GM18907 (cell line): ENCODE results near the gene ESPN.

Source experiments
- ATAC-seq: cut with Tn5 transposase; IDR thresholded peaks from one replicate; pipeline ENCODE4 v1.9.1; 2021; ENCODE audit warnings: mild to moderate bottlenecking, moderate library complexity; ENCODE audit not compliant: unreplicated experiment

Gene ESPN

DNA sequence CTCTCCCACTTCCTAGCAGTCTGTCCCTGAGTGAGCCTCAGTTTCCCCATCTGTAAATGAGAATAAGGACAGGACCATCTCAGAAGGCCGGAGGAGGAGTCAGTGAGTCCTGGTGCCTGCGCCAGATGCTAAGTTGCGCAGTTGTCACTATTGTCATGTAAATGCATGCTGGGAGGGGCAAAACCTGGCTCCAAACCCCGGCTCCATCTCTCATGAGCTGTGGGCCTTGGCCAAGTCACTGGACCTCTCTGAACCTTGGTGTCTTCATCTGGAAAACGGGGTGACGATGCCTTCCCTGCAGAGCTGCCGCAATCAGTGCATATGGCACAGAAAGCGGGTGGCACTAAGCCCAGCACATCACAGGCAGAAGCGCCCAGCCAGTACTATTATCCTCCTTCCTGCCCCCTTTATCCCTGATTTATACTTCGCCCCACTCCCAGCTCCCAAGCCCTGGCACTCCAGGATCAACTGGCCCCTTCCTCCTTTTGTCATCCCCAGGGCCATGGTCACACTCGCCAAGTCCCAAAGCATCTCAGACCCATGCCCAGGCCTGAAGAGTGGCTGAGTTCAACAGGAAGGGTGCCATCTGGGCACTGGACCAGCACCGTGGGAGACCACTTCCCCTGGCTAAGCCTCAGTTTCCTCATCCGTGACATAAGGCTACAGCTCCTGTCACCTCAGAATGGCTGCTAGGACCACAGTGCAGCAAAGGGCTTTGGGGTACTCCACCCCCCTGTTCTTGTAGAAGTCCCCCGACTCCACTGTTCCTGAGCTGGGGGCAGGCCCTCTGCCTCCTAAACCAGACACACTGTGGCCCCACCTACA lies 71.2 kb downstream of the ESPN start:
- ATAC-seq: no peak

DNA sequence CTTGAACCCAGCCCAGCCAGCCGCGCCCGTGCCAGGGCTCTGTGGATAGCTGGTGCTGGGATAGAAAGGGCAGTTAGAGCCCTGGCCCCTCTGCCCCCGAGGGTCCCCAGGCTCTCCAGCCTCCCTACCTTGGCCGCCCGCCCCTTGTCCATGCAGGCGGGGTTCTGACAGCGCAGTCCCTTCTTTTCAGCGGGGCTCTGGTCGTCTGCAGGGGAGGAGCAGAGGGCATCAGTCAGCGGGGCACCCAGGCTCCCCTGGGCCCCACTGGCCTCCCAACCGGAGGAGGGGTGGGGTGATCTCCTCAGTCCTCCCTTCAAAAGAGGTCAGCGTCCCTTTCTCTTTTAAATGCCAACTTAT lies 71.8 kb downstream of the ESPN start:
- no peak for ATAC-seq

DNA sequence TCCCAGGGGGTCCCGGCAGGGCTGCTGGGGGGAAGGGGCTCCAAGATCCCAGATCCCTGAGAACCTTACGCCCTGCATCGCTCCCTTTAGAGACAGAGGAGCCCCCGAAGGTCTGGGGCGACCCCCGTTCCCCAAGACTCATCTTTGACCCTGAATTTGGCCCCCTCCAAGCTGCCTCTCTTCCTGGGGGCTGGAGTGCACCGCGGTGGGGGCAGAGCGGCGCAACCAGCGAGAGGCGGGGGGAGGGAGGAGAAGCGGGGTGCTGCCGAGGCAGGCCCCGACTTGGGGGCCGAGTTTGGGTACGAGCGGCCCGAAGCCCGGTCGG lies 72.3 kb downstream of the ESPN start:
- ATAC-seq: no peak

DNA sequence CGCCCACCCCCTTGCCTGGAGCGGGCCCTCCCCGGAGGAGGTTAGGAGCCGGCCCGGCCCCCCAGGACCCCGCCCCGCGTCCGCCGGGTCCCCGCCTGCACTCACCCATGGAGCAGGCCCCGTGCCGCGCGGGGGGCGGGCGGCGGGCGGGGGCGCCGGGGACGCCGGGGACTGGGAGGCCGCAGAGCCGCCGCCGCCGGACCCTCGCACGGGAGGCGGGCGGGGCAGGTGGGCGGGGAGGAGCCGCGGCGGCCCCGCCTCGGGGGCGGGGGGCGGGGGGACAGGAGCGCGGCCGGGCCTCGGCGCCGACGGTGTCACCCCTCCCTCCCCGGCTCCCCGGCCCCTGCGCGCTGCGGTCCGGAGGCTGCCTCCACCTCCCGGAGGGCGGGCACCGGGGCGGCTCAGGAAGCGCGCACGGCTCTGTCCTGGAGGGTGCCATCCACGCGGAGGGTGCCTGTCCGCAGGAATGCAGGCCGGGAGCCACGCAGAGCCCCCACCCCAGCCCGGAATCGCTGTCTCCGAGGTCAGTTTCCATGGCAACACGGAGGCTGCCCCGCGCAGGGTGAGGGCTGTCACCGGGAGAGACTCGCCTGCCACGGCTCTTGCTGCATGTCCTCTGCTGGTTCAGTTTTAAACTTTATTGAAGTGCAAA lies 72.8 kb downstream of the ESPN start:
- no peak for ATAC-seq

DNA sequence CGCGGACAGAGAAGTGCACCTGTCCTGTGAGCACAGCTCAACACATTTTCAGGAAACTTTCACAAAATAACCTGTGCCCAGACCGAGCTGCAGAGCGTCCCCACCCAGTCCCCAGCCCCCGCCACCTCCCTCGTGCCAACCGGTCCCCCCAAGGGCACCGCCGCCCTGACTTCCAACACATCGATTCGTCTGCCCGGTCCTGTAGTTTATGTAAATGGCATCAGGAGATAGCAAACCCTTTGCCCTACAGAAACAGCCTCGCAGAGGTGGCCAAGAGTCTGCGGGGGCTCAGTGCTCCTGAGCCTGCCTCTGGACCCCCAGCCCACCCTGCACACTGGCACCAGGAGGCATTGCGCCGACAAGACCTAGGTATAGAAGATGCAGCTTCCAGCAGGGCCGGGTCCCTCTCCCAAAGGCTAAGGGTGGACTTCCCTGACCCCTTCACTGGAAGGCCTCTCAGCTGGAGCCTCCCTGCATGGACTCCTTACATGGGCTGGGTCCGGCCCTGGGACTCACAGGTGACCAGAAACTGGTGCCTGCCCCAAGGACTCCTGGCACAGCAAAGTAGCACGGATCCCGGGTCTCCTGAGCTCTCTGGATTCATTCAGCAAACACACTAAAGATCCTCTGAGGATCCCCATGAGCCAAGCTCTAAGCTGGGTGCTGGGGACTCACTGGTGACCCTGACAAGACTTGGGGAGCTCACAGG lies 73.4 kb downstream of the ESPN start:
- no peak for ATAC-seq

DNA sequence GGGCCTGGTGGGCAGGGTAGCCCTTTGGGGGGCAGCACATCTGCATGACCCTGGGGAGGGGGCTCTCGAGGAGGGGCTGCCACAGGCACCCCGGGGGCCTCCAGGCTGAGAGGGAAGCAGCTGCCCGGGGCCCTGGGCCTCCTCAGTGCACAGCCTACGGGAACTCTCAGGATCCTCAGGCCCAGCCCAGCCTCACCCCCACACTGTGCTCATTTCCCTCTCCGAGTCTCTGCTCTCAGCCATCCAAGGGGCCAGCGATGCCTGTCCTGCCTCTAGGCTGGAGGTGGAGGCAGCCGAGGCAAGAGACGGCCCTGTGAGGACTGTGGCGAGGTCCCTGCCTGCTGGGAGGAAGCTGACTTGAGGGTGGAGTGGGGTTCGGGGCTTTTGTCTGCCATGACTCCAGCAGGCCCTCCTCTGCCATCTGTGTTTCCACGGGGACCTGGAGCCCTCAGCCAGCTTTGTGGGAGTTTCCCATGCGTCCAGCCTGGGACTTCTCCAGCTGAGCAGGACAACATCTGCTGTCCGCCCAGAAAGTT lies 74.1 kb downstream of the ESPN start:
- no peak for ATAC-seq

DNA sequence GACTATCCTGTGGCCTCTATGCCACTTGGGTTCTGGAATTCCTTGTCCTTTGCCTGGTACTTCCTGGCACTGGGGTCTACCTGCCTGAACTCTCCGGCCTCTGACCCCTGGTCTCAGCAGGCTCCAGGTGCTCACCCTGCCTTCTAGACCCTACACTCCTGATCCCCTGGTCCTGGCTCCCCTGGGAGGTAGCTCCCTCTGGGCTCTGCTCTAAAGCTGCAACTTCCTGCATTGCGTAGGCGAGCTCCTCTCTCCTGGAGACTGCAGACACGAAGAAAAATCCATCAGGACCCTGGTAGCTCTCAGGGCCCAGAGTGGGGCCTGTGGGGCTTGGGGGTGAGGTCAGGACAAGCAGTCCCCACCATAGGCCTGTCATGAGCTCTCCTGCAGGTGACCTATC lies 74.7 kb downstream of the ESPN start:
- no peak for ATAC-seq

DNA sequence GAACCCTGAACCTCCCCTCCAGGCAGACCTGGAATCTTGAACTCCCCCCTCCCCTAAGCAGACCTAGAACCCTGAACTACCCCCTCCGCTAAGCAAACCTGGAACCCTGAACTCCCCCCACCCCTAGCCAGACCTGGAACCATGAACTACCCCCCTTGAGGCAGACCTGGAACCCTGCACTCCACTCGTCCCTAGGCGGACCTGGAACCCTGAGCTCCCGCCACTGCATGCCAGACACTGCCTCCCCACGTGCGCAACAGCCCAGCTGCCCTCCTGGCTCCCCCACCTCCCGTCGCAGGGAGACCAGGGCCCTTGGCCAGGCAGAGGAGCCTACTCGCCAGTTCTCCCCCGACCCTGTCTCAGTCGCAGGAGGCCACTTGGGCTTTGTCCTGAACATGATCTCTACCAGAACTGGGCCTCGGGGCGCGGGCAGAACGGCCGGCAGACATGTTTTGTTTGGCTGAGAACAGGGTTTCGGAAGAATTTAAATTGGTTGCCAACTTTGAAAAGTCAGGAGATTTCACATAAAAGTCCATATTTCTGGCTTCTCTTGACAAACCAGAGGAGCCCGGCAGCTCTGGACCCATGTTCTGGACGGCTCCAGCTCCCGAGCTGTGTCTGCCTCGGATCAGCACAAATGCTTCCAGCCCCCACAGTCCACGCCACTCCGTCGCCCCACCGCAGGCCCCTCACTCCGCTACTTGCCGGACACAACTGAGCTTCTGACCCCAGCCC lies 76.1 kb downstream of the ESPN start:
- no peak for ATAC-seq

DNA sequence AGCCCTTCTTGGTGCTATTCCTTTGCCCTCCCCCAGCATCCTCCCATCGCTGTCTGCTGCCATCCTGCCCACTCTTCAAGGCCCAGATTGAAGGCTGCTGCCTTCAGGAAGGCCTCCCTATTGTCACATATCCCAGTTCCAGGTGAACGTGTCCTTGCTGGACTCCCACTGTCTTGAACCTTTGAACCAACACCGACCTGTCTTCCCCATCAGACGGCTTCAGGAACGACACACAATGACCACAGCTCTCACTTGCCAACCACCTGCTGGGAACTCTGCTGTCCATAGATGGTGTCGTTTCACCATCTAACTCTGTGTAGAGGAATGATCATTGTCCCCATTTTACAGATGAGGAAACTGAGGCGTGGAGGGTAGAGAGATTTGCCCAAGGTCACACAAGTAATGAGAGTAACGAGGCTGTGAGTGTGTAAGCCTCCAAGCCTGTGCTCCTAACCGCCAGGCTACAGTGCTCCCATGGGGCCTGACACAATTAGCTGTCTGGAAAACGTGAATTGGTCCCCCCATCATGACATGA lies 76.8 kb downstream of the ESPN start:
- no peak for ATAC-seq

DNA sequence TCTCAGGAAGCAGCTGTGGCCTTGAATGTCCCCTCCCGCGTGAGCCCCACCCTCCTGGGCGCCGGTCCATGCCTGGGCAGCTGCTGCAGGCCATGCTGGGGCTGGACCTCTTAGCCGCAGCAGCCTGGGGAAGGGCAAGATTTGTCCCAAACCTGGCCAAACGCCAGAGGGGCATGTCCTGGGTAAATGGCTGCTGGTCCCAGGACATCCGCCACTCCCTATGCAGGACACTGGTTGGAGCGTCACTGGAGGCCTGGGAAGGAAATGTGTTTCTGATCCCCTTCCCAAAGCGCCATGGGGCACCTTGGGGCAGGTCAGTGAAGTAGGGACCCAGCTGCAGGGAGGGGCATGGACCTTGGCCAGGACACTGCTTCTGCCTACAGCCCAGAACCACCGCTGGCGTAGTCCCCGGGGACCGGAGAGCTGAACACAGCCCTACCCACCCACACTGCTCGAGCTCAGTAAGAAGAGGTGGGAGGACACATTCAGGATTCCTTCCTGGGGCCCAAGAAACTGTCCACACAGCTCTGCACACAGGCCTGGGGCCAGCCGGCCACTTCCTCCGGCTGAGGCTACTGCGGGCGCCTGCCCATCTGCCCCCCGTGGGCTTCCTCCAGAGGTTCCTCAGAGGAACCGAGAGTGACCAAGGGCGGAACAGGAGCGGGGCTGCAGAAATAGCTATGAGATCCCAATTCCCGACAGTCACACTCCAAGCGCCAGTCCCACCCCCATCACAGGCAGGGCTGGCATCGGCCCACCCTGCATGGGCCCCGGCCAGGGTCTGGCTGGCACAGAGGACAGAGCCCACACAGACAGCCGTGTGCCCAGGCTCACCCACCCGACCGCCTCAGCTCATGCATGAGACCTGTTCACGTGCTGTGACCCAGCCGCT lies 77.7 kb downstream of the ESPN start:
- ATAC-seq: no peak

DNA sequence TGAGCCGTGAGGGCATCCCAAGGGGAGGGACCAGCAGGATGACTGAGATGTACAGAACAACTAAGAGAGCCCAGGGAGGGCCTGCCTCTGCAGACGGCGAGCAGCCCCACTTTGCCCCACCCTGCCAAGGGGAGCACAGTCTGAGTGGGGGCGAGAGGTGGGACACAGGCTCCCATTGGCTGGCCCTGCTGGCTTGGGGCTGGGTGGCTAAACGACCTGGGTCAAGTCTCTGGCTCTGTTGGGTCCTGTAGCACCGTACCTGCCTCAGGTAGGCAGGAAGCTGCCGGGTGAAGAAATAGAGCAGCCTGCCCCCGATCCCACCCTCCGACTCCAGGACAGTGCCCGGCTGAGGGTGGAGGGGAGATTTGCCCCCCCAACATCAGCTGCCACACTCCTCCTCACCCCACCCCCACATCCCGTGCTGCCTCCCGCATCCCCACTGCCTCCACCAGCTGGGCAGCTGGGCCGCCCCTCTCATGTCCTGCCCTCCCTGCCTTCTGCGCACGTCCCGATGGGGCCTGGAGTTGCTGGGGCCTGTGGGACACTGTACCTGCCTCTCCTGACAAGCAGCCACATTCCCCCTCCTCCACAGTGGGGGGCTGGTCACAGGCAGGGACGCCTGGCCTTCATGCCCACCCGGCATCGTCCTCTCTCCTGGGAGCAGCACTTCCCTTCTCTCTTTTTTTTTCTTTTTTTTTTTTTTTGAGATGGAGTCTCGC lies 79.5 kb downstream of the ESPN start:
- ATAC-seq: no peak

DNA sequence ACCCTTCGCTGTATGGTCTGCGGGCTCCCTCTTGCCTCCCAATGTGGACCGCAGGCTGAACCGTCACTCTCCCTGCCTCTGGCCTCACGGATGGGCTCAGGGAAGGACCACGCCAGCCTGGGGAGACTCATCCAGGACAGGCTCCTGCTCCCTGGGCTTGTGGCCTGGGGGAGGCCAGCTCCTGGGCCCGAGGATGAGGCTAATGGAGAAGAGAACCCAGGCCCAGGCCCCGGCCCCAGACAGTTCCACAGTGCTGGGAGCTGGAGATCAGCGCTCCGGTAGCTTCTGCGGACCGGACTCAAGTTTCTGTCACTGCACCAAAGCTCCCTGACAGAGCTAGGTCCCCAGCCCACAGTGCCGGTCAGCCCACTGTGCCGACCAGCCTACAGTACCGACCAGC lies 80.3 kb downstream of the ESPN start:
- ATAC-seq: no peak

DNA sequence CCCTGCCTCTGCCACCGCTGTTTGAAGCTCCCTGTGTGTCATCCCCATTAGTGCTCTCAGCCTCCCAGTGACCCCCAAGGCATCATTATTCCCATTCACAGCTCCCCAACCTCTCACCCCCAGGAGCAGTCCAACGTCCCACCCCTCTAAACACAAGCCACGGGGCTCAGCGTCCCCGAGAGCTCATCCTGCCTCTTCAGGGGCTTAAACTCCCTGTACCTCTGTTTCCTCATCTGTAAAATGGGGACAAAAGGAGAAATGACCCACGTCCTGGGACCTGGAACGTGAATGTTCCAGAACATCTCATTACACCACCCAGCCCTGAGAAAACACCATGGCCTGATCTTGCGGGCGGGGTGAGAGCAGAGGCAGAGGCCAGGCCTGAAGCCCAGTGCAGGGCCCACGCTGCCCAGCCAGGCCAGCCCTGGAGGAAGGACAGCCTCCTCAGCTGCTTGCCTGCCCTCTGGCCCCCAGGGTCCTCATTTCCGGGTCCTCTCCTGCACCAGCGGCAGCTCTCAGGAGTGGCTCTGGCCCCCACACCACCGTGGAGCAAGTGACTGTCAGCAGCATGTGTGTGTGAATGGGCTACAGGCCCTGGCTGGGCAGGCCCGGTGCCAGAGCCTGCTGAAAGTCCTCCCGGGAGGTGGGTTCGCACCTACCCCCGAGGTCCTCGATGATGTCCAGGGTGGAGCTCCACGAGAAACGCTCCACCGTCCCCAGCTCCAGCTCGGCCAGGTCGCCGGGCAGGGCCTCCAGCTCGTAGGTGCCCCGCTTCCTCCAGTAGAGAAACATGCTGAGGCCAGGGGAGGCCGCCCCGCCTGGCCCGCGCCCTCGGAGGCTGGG lies 81.0 kb downstream of the ESPN start:
- no peak for ATAC-seq

DNA sequence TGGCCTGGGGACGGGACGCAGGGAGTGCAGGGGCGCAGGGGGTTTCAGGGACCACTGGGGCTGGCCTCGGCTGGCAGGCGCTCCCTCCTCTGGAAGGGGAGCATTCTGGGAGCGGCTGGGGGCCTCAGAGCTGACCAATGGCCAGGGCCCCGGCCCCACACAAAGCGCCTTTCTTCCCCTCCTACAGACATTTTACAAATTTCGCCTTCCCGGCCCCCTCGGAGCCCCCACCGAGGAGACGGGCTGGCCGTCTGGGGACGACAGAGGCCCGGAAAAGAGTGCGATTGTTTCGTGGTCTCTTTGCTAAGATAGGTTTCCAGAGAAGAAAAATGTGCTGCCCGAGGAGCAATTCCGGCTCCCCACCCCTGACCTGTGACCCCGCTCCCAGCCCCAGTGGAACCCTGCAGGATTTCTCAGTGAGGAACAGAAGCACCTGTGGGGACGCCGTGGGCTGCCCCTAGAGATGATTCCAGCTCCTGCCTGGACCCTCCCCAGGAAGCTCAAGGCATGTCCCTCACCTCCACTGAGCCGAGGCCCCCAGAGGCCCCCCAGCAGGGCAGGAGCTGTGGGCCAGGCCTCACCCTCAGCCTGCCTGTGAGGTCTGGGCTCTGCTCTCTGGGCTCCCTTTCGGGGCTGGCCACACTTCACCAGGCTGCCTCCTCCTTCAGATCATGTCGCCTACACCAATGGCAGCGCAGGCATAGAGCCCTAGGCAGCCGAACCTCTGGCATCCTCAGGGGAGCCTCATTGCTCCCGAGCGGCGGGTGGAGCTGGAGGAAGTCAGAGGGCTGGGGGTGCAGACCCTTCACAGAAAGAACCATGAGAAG lies 81.8 kb downstream of the ESPN start:
- ATAC-seq: no peak

DNA sequence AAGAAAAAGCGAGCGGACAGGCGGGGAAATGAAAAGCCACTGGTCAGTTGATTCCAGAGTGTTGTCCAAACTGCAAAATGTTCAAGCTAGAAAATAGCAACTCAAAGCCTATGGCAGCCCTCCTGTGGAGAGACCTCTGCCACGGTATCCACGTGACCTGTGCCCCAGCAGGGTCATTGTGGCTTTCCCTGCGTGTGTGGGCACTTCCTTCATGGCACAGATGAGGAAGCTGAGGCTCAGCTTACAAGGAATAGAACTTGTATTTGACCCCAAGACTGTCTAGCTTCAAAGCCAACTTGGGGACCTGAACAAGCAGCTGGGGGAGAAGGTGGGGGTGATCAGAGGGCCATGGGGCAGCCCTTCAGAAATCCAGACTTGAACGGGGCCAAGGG lies 82.5 kb downstream of the ESPN start:
- ATAC-seq: no peak

DNA sequence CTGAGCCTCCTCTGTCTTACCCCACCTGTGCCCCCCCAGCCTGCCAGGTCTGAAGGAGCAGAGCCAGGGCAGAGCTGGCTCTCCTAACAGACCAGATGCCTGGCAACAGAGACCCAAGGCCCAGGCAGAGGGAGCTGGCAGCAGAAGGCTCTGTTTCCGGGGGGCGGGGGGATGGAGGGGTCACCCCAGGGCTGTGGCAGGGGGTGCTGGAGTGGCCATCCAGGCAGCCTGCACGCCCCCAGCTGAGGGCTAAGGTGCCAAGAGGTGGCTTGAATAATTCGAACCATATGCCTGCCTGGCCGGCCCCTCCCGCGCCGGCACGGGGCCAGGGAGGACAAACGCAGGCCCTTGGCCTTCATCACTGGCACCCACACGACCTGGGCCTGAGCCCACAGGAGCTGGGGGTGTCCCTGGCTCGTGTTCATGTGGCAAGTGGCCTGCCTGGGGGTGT lies 82.9 kb downstream of the ESPN start:
- no peak for ATAC-seq

DNA sequence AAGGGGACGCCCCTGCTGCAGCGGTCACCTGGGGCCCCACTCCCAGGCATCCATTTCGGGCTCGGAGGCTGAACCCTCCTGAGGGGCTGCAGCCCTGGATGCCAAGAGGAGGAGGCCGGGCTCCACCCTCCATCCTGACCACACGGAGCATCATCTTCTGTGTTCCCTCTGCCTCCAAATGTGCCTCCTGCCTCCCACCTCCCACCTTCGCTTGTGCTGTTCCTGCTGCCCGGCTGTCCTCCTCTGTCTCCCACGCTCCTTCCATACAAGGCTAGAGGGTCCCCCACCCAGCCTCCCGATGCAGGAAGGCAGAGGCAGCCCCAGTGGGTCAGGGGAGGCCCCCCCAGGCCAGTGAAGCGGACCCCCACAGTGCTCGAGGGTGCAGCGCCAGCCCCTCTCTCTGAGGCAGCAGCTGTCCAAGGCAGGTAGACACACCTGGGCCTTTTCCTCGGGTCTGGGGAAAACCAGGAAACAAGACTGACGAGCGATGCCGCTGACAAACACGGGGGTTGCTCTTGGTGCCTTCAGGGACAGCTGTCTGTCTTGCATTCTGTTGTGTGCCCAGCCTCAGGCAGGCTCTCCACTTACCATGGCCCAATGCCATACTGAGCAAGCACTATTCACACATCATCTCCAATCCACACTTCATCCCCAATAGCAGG lies 83.7 kb downstream of the ESPN start:
- ATAC-seq: no peak
